HepG2 (cell line): ENCODE measurements around the gene GTF2H4. TPM values are rescaled to one million over a fixed set of nuclear protein-coding genes. Genes with fewer than 3 reads are reported as not detected.
A peak's percentile ranks its signal among the peaks of the same experiment; 100 is the strongest.

Experiments
- CBX1 ChIP-seq: IDR thresholded peaks from one replicate; pipeline ENCODE4 v1.6.1; 2016; ENCODE audit warnings: antibody characterized with exemption, low read depth
- IRX3 ChIP-seq: sonication (generic); formaldehyde crosslinking; IDR thresholded peaks from 2 replicates; pipeline ENCODE4 v1.8.1; 2023; ENCODE audit warnings: mild to moderate bottlenecking, low read depth, missing genetic modification reagents, borderline replicate concordance
- MAFK ChIP-seq, 2 experiments: IDR thresholded peaks in 1 of 2; conservative IDR thresholded peaks in 1 of 2; 2 replicates each; pipeline ENCODE4 v1.6.1; 2011; ENCODE audit warnings: improper control_type of control experiment in 2 of 2, low read length in 2 of 2
- NFATC3 ChIP-seq: sonication (generic); formaldehyde crosslinking; IDR thresholded peaks from 2 replicates; pipeline ENCODE4 v1.5.1; 2020; ENCODE audit warnings: mild to moderate bottlenecking, missing genetic modification reagents
- RBM22 ChIP-seq: fragments of 200-400 bp; formaldehyde crosslinking; optimal IDR thresholded peaks from 2 replicates; pipeline ENCODE3; 2017; ENCODE audit warnings: mild to moderate bottlenecking, low read length, moderate library complexity
- ZNF205 ChIP-seq: IDR thresholded peaks from 2 replicates; pipeline ENCODE4 v1.6.1; 2018; ENCODE audit warnings: missing biosample characterization, missing genetic modification reagents
- ZNF264 ChIP-seq: sonication (generic); formaldehyde crosslinking; IDR thresholded peaks from 2 replicates; pipeline ENCODE4 v1.4.0; 2020; ENCODE audit warnings: missing genetic modification reagents
- polyA plus RNA-seq, 8 experiments: library from polyadenylated mRNA; depleted of rRNA in 3 of 8; stranded (reverse) in 7 of 8; unstranded in 1 of 8; fragments of >200 nt; fragmentation: Illumina TruSeq in 4 of 8; extraction: Trizol in 4 of 8; gene quantifications; 2 replicates each; pipeline versions ENCODE4 v1.2.1 to v1.2.3, GENCODE V29; 2011 to 2016; ENCODE audit warnings: low read depth in 4 of 8, missing spikeins in 1 of 8, mixed read lengths in 1 of 8; ENCODE audit not compliant: insufficient read depth in 1 of 8
- total RNA-seq, 5 experiments: library from RNA; depleted of rRNA; stranded (reverse); fragments of >200 nt; fragmentation: Illumina TruSeq; extraction: Trizol; gene quantifications; 2 replicates each; pipeline ENCODE4 v1.2.3, GENCODE V29; 2016; ENCODE audit warnings: low read depth in 1 of 5
- TF ChIP-seq, protein P1 (sequence below): sonication (generic); formaldehyde crosslinking; IDR thresholded peaks from 2 replicates; pipeline ENCODE4 v1.8.0; 2022; ENCODE audit warnings: missing genetic modification reagents, mild to moderate bottlenecking, moderate library complexity, borderline replicate concordance
- TF ChIP-seq, protein P2 (sequence below): conservative IDR thresholded peaks from 2 replicates; pipeline ENCODE4 v1.6.1; 2018; ENCODE audit warnings: missing genetic modification reagents
- TF ChIP-seq, protein P3 (sequence below): sonication (generic); formaldehyde crosslinking; IDR thresholded peaks from 2 replicates; pipeline ENCODE4 v1.9.0; 2021; ENCODE audit warnings: missing genetic modification reagents, borderline replicate concordance
- TF ChIP-seq, protein P4 (sequence below), 2 experiments: sonication (generic) in 1 of 2; formaldehyde crosslinking in 1 of 2; IDR thresholded peaks; 2 replicates each; pipeline versions ENCODE4 v1.6.1 to v1.9.0; 2014 to 2022; ENCODE audit warnings: antibody characterized with exemption in 1 of 2, borderline replicate concordance in 1 of 2, inconsistent platforms in 1 of 2, low read depth in 1 of 2, missing genetic modification reagents in 1 of 2
- TF ChIP-seq, protein P5 (sequence below), 2 experiments: IDR thresholded peaks; 2 replicates each; pipeline ENCODE4 v1.6.1; 2011 to 2012; ENCODE audit warnings: low read length in 2 of 2, borderline replicate concordance in 1 of 2, low read depth in 1 of 2, mild to moderate bottlenecking in 1 of 2, moderate library complexity in 1 of 2

GTF2H4 gene
- total and polyA plus RNA-seq, 2 of the 13 experiments (the other 11 are each of a cell fraction or from before 2014, with no cell fraction given) = 15.9 to 49.3 TPM

DNA sequence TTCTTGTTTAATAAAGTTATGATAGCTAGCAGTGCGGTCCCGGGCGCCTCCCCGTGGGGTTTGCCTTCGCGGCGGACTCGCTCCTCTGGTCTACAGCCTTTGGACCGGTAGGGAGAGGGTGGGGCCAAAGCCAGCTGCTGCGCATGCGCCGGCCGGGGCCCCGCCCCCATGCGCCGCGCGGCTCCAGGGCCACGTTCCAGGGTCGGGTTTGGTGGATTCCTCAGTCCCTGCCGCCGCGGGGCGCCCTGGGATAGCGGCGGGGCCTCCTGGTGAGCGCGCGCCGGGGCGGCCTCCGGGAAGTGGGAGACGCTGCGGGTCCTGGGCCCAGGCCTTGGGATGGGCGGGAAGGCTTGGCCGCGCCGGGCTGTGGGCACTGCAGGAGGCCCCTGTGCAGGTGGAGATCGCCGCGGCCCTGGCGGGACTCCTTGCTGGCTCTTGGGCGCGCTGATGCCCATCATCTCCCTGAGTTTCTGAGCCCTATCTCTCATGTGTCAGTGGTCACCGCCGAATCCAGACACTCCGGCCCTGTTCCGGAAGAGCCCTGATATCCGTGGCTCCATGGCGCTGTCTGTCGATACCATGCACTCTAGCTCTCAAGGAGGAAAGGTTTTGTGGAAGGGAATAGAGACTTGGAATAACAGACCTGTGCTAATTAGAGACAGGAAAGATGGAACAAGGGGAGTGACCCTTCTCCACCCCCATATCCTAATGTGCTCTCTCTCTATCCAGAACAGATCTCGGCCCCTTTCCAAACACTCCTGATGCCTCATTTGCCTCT lies 6.3 kb downstream of the GTF2H4 start, which contains the start of gene VARS2 (continued):
- TF ChIP-seq, protein P1, sequence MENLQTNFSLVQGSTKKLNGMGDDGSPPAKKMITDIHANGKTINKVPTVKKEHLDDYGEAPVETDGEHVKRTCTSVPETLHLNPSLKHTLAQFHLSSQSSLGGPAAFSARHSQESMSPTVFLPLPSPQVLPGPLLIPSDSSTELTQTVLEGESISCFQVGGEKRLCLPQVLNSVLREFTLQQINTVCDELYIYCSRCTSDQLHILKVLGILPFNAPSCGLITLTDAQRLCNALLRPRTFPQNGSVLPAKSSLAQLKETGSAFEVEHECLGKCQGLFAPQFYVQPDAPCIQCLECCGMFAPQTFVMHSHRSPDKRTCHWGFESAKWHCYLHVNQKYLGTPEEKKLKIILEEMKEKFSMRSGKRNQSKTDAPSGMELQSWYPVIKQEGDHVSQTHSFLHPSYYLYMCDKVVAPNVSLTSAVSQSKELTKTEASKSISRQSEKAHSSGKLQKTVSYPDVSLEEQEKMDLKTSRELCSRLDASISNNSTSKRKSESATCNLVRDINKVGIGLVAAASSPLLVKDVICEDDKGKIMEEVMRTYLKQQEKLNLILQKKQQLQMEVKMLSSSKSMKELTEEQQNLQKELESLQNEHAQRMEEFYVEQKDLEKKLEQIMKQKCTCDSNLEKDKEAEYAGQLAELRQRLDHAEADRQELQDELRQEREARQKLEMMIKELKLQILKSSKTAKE = peak; percentile 59; the same call in 1 of the 2 replicates
- TF ChIP-seq, protein P2, sequence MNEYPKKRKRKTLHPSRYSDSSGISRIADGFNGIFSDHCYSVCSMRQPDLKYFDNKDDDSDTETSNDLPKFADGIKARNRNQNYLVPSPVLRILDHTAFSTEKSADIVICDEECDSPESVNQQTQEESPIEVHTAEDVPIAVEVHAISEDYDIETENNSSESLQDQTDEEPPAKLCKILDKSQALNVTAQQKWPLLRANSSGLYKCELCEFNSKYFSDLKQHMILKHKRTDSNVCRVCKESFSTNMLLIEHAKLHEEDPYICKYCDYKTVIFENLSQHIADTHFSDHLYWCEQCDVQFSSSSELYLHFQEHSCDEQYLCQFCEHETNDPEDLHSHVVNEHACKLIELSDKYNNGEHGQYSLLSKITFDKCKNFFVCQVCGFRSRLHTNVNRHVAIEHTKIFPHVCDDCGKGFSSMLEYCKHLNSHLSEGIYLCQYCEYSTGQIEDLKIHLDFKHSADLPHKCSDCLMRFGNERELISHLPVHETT (CRISPR knock-in tag) = peak; percentile 87
- TF ChIP-seq ZNF205 (CRISPR knock-in tag) = peak; percentile 93
- peak; percentile 92 for TF ChIP-seq ZNF264 (CRISPR knock-in tag)
- TF ChIP-seq RBM22 = peak; percentile 75
- TF ChIP-seq, protein P3, sequence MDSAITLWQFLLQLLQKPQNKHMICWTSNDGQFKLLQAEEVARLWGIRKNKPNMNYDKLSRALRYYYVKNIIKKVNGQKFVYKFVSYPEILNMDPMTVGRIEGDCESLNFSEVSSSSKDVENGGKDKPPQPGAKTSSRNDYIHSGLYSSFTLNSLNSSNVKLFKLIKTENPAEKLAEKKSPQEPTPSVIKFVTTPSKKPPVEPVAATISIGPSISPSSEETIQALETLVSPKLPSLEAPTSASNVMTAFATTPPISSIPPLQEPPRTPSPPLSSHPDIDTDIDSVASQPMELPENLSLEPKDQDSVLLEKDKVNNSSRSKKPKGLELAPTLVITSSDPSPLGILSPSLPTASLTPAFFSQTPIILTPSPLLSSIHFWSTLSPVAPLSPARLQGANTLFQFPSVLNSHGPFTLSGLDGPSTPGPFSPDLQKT (CRISPR knock-in tag) = no peak
- TF ChIP-seq MAFK (conservative IDR thresholded peaks at IDR 0.05 in 1 of 2, IDR thresholded peaks at IDR 0.05 in 1 of 2; ENCODE audit: low read length in 2 of 2) = no peak
- peak; percentile 84; the same call in 1 of the 2 replicates for TF ChIP-seq IRX3
- TF ChIP-seq NFATC3 = no peak
- TF ChIP-seq, protein P4, sequence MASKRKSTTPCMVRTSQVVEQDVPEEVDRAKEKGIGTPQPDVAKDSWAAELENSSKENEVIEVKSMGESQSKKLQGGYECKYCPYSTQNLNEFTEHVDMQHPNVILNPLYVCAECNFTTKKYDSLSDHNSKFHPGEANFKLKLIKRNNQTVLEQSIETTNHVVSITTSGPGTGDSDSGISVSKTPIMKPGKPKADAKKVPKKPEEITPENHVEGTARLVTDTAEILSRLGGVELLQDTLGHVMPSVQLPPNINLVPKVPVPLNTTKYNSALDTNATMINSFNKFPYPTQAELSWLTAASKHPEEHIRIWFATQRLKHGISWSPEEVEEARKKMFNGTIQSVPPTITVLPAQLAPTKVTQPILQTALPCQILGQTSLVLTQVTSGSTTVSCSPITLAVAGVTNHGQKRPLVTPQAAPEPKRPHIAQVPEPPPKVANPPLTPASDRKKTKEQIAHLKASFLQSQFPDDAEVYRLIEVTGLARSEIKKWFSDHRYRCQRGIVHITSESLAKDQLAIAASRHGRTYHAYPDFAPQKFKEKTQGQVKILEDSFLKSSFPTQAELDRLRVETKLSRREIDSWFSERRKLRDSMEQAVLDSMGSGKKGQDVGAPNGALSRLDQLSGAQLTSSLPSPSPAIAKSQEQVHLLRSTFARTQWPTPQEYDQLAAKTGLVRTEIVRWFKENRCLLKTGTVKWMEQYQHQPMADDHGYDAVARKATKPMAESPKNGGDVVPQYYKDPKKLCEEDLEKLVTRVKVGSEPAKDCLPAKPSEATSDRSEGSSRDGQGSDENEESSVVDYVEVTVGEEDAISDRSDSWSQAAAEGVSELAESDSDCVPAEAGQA (IDR thresholded peaks at IDR 0.05; ENCODE audit: low read depth) = peak; percentile 4; the same call in 1 of the 2 replicates
- TF ChIP-seq, protein P4 (CRISPR knock-in tag; IDR thresholded peaks at IDR 0.05; ENCODE audit: borderline replicate concordance) = peak; percentile 98
- peak; percentile 84 for TF ChIP-seq CBX1
- TF ChIP-seq, protein P5, sequence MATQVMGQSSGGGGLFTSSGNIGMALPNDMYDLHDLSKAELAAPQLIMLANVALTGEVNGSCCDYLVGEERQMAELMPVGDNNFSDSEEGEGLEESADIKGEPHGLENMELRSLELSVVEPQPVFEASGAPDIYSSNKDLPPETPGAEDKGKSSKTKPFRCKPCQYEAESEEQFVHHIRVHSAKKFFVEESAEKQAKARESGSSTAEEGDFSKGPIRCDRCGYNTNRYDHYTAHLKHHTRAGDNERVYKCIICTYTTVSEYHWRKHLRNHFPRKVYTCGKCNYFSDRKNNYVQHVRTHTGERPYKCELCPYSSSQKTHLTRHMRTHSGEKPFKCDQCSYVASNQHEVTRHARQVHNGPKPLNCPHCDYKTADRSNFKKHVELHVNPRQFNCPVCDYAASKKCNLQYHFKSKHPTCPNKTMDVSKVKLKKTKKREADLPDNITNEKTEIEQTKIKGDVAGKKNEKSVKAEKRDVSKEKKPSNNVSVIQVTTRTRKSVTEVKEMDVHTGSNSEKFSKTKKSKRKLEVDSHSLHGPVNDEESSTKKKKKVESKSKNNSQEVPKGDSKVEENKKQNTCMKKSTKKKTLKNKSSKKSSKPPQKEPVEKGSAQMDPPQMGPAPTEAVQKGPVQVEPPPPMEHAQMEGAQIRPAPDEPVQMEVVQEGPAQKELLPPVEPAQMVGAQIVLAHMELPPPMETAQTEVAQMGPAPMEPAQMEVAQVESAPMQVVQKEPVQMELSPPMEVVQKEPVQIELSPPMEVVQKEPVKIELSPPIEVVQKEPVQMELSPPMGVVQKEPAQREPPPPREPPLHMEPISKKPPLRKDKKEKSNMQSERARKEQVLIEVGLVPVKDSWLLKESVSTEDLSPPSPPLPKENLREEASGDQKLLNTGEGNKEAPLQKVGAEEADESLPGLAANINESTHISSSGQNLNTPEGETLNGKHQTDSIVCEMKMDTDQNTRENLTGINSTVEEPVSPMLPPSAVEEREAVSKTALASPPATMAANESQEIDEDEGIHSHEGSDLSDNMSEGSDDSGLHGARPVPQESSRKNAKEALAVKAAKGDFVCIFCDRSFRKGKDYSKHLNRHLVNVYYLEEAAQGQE (IDR thresholded peaks at IDR 0.05; ENCODE audit: borderline replicate concordance in 1 of 2, low read depth in 1 of 2, low read length in 2 of 2) = peak in 1 of 2 experiments; percentile 52; a peak in 1 of 4 replicates
